Ovary (tissue), 9 donors: ENCODE measurements around the gene DCX. TPM values are rescaled to one million over a fixed set of nuclear protein-coding genes. Genes with fewer than 3 reads are reported as not detected.

Experiments used
- DNase-seq, 5 donors: peaks; one replicate each; pipeline ENCODE4 v3.0.0-alpha.2; 2019 to 2020
- H3K27ac ChIP-seq, 2 donors: fragments of 200-600 bp; one replicate each; pipeline versions ENCODE4 v1.5.1 to v1.8.0; 2019 to 2022
- H3K27me3 ChIP-seq: fragments of 200-600 bp; one replicate; pipeline ENCODE4 v1.8.0; 2022
- H3K36me3 ChIP-seq: fragments of 200-600 bp; sonication (generic); one replicate; pipeline ENCODE4 v1.5.1; 2019
- H3K4me1 ChIP-seq: one replicate; pipeline ENCODE4 v1.8.1; 2013; ENCODE audit warnings: mild to moderate bottlenecking, moderate library complexity; ENCODE audit not compliant: insufficient read depth
- H3K4me3 ChIP-seq: fragments of 200-600 bp; sonication (generic); one replicate; pipeline ENCODE4 v1.5.1; 2017
- H3K9me3 ChIP-seq, 2 donors: fragments of 200-600 bp in 1 of 2; sonication (generic) in 1 of 2; one replicate each; pipeline versions ENCODE4 v1.5.1 to v1.8.1; 2013 to 2019; ENCODE audit warnings: mild to moderate bottlenecking in 1 of 2, moderate library complexity in 1 of 2
- EP300 ChIP-seq: sonication (generic); formaldehyde crosslinking; IDR thresholded peaks from one replicate; pipeline ENCODE4 v1.6.1; 2017; ENCODE audit warnings: antibody characterized with exemption
- POLR2A ChIP-seq: fragments of 450-650 bp; IDR thresholded peaks from one replicate; pipeline ENCODE4 v1.6.1; 2017; ENCODE audit warnings: antibody characterized with exemption, mild to moderate bottlenecking, moderate library complexity
- WGBS, 3 donors: extraction: QIAGEN DNeasy Blood & Tissue Kit in 1 of 3; methylation state at CpG; one replicate each; pipeline versions ENCODE4 v1.1.5 to v1.1.7; 2013 to 2017; 5-methylcytosine and 5-hydroxymethylcytosine counted together
- intact Hi-C, 4 donors: fragments of 100-400 bp; cut with DNase I; formaldehyde crosslinking; loops; one replicate each; pipeline versions ENCODE4 v1.11.0 to v1.15.1; 2022 to 2023
- polyA plus RNA-seq, 2 donors: library from polyadenylated mRNA; stranded (reverse); fragments of 200-250 nt in 1 of 2; fragments of 350-450 nt in 1 of 2; fragmentation: Illumina TruSeq in 1 of 2; extraction: RNeasy Lipid Tissue Mini Kit (QIAGEN cat#74804) in 1 of 2; gene quantifications; one replicate each; pipeline ENCODE4 v1.2.3, GENCODE V29; 2013 to 2014
- total RNA-seq, 7 donors: library from RNA; depleted of rRNA in 2 of 7; stranded (reverse); fragments of >200 nt in 2 of 7; fragmentation: NEBNext Ultra II Directional in 3 of 7; extraction: Animal tissue kit (Norgen Biotek cat#: 25700) in 3 of 7; gene quantifications; one replicate each; pipeline versions ENCODE4 v1.1.0 to v1.2.4, GENCODE V29; 2016 to 2023
- TF ChIP-seq, protein P1 (sequence below), 3 donors: fragments of 450-650 bp in 2 of 3; fragments of 200-600 bp in 1 of 3; IDR thresholded peaks; one replicate each; pipeline versions ENCODE4 v1.5.1 to v1.8.0; 2016 to 2022; ENCODE audit warnings: antibody characterized with exemption in 3 of 3, mild to moderate bottlenecking in 1 of 3
- donor health status: DM: no; HTN: no; CAD: no; lungs with moderate emphysema.
- donor health status: DM: no; HTN: no; CAD: no.
- donor health status: Bipolar disorder and iron deficiency.
- donor health status: DM: yes; HTN: yes; CAD: no.
- donor health status: DM: no; HTN: no; CAD: no.
- donor health status: DM: yes; HTN: yes; CAD: no.

Gene DCX
- total and polyA plus RNA-seq, 9 donors = 0.02 to 0.22 (median 0.09) TPM; not detected in 3

DNA sequence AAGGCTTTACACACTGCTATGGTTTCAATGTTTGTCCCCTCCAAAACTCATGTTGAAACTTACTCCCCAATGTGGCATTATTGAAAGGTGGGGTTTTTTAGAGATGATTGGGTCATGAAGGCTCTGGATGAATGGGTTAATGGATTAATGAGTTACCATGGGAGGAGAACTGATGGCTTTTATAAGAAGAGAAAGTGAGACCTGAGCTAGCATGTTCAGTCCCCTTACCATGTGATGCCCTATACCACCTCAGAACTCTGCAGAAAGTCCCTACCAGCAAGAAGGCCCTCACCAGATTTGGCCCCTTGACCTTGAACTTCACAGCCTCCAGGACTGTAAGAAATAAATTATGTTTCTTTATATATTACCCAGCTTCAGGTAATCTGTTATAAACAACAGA lies 72.8 kb downstream of the DCX start:
- no peaks in the 10 kb centered on the region for H3K4me1 ChIP-seq
- no peak overlapping the region for H3K4me3 ChIP-seq
- intact Hi-C loops = no loop called here
- H3K9me3 ChIP-seq = no peaks in the 10 kb centered on the region
- no peak overlapping the region for H3K27ac ChIP-seq
- no peaks in the 10 kb centered on the region for H3K36me3 ChIP-seq
- no peak for TF ChIP-seq EP300
- TF ChIP-seq POLR2A = no peak
- TF ChIP-seq, protein P1, sequence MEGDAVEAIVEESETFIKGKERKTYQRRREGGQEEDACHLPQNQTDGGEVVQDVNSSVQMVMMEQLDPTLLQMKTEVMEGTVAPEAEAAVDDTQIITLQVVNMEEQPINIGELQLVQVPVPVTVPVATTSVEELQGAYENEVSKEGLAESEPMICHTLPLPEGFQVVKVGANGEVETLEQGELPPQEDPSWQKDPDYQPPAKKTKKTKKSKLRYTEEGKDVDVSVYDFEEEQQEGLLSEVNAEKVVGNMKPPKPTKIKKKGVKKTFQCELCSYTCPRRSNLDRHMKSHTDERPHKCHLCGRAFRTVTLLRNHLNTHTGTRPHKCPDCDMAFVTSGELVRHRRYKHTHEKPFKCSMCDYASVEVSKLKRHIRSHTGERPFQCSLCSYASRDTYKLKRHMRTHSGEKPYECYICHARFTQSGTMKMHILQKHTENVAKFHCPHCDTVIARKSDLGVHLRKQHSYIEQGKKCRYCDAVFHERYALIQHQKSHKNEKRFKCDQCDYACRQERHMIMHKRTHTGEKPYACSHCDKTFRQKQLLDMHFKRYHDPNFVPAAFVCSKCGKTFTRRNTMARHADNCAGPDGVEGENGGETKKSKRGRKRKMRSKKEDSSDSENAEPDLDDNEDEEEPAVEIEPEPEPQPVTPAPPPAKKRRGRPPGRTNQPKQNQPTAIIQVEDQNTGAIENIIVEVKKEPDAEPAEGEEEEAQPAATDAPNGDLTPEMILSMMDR (IDR thresholded peaks at IDR 0.05) = no peak
- no peaks in the 10 kb centered on the region for H3K27me3 ChIP-seq
- no peak for DNase-seq

DNA sequence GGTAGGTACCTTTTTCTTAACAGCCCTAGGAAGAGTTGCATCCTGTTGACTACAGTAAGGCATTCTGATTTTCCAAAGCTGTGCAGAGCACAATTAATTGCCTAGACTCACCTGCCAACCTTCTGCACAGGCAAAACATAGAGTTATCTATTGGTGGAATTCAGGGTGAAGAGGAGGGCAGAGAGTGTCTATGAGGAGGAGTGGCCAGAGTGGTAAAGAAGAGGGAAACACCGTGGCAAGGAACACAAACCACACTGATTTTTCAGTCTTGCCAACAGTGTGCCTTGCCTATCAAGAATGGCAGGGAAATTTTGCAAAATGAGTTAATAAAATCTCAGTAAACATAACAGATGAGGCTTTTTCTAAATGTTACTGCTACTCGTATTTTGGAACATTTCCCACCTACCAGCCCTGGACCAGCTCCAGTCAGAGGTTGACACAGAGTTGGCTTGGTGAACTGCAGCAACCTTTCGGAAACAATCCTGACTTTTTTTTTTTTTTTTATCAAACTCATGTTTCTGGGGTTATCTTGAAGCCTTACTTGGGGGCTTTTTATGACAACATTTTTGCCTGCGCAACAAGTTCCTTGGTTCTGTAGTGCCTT lies 73.8 kb downstream of the DCX start:
- TF ChIP-seq, protein P1 (IDR thresholded peaks at IDR 0.05) = no peak
- TF ChIP-seq EP300 (no peak), POLR2A (no peak)
- Histone ChIP-seq H3K4me3 (no peak overlapping the region), H3K9me3 (no peaks in the 10 kb centered on the region), H3K27me3 (no peaks in the 10 kb centered on the region), H3K4me1 (no peaks in the 10 kb centered on the region), H3K27ac (no peak overlapping the region), H3K36me3 (no peaks in the 10 kb centered on the region)
- WGBS, 3 donors = 52 to 61% (median 56%) methylated on average over 4 of the region's 4 CpGs
- intact Hi-C loops = no loop called here
- DNase-seq = no peak

DNA sequence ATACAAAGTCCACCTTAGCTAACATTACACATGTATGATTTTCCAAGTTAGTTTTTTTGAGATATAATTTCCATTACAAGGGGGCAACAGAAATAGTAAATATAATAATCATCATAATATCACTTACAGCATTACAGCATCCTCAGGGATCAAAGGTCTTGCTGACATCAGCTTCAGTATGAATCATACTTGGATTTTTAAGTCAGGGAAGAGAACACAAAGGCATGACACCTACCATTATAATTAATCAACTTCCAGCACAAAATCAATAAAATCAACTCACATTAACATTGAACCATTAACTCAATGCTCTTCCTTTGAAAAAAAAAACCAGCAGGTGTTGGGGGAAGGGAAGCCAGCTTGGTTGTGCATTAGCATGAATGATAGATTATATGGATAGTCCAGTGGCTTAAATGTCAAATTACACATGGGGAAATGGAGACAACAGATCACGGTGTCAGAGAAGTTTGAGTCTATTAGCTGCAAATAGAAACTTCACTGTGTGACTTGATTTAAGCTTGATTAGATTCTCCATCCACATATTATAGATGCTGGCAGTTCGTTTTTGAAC lies 74.8 kb downstream of the DCX start:
- Histone ChIP-seq H3K4me1 (no peaks in the 10 kb centered on the region), H3K4me3 (no peak overlapping the region), H3K27me3 (no peaks in the 10 kb centered on the region), H3K36me3 (no peaks in the 10 kb centered on the region), H3K9me3 (no peaks in the 10 kb centered on the region), H3K27ac (no peak overlapping the region)
- no peak for DNase-seq
- WGBS, 3 donors = 51 to 56% (median 52%) methylated on average over 2 of the region's 2 CpGs
- TF ChIP-seq, protein P1 (IDR thresholded peaks at IDR 0.05) = no peak
- TF ChIP-seq EP300 = no peak
- no peak for TF ChIP-seq POLR2A
- intact Hi-C loops = no loop called here

DNA sequence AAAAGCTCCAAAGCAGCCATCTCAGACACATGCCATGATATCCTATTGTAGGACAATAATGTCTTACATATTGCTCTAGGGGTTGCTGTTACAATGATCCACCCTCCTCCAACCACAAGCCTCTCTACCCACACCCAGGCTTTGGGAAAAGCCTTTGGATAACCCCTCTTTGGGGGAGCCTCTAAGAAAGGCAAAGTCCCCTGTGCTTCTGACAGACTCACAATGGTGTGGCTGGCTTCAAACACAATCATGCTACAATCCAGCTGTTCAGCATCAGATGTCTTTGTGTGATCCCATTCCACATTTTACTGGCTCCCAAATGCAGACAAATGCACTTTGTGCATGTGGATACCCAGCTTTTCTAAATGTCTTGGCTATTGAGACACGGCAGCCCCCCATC lies 75.9 kb downstream of the DCX start:
- H3K27ac ChIP-seq = no peak overlapping the region
- no peaks in the 10 kb centered on the region for H3K36me3 ChIP-seq
- no peak overlapping the region for H3K4me3 ChIP-seq
- no peaks in the 10 kb centered on the region for H3K27me3 ChIP-seq
- intact Hi-C loops = no loop called here
- TF ChIP-seq EP300 (no peak), POLR2A (no peak)
- TF ChIP-seq, protein P1 (IDR thresholded peaks at IDR 0.05) = no peak
- no peaks in the 10 kb centered on the region for H3K9me3 ChIP-seq
- 51 to 69% (median 68%) methylated on average over 1 of the region's 1 CpG for WGBS, 3 donors
- no peaks in the 10 kb centered on the region for H3K4me1 ChIP-seq
- DNase-seq = no peak
